Superior temporal gyrus (tissue), 1 donor: Measurements from ENCODE around the gene CSAD.

Experiments used
- DNase-seq: peaks from one replicate; pipeline ENCODE4 v3.0.0-alpha.2; 2016; ENCODE audit errors: extremely low spot score

The CSAD gene

DNA sequence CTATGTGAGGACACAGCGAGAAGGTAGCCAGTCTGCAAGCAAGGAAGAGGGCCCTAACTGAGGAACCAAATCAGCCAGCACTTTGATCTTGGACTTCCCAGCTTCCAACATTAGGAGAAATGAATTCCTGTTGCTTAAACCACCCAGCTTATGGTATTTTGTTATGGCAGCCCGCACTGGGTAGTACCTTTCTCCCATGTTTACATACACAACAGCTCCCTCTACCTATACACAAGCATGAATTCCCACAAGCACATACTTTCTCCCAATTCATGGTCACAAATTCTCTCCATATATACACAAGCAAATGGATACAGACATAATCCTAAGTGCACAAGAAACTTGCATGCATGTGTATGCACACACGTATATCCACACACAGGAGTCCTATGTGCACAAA, 19.0 kb upstream of the CSAD start:
- no peak for DNase-seq

DNA sequence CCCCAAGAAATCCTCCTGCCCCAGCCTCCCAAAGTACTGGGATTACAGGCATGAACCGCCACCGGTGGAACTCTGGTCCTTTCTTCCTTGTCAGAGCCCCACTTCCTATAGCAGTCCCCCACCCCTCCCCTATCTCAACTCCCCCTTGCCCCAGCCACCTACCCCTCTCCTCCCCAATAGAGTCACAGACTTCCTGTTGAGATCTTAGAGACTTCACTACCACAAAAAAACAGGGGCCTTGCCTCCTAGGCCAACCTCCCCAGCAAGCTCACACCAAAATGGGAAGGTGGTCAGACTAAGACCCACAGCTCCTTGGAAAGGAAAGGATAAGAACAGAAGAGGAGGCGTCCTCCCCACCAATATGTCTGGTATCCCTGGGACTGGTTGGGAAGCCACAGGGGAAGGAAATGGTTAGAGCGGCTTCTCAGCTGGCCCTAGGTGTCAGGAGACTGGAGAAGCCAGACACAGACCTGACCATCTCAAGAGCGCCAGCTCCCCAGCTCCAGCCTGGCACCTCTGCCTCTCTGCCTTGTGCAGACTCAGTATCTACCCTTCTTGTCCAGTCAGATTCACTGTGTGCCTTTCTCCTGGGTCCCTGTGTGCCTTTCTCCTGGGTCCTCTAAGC, 17.9 kb upstream of the CSAD start:
- DNase-seq: no peak

DNA sequence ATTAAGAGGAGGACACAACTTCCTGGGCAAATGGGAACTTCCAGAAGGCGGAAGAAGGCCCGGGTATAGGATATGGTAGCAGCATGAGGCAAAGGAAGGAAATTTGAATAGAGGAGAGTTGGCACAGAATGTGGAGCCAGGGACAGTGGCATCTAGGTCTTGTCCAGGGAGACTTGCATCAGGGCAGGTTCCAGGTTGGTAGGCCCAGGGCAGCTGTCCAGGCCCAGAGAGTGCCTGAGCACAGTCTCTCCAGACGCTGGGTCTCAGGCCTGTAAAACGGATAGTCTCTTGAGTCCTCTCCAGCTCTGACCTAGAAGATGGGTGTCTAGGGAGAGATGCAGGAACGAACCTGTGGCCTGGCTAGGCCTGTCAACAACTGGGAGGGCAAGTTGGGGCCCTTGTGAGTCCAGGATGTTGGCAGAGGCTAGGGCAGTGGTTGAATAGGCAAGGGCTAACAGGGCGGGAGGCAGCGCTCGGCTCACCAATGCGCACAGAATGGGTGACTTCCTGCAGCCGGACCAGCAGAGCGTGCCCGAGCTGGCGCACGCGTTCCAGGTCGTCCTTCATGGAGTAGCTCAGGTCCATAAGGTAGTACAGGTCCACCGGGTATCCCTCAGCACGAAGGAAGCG, 16.4 kb upstream of the CSAD start:
- DNase-seq: no peak

DNA sequence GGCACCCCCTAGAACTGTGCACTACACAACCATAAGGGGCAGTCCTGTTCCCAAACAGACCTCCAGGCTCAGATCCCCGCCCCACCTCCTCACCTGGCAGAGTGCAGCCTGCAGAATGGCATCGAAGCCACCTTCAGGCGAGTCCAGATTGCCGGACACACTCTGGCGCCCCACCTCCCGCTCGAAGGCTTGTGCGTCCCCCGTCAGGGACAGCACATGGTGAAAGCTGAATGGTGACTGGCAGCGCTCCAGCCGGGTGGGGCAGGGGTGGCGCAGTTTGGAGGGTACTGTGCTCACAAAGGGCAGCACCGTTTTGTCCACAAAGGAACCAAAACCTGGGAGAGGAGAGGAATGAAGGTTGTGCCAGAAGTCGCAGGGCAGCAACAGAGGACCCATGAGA, 15.8 kb upstream of the CSAD start:
- DNase-seq: no peak

DNA sequence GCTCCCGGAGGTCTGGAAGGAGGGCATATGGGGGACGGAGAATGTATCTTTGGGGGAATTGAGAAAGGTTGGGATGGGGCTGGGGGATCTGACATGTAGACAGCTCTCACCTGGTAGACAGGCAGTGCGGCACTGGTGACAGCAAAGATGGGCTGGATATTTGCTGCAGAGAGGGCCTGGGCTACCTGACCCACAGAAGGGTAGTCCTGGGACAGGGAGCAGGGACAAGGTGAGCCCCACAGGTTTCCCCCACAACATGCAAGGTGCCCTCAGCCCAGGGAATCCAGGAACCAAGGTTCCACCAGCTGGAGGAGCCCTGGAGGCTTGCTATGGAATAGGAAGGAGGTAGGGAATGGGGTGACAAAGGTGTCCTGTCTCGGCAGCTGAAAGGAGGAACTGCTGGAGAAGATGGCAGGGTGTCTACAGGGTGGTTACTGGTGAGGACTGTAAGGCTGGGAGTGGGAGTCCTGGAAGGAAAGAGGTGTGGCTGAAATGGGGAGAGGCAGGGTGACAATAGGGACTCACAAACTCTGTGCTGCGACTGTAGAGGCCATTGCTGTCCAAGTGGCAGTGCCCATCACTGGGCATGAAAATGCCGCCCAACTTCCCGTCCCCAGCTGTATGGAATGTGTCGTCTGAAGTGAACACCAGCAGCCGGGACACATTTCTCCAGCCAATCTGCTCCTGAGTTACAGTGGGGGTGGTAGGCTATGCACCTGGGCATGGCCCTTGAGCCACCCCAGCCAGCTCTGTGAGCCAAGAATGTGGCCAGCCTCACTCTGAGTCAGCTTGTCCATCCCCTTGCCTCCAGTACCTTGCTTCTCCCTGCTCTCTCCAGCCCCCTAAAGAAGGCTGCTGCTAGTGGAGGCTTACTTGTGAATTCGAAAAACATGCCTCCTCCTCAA, 15.0 kb upstream of the CSAD start:
- no peak for DNase-seq

DNA sequence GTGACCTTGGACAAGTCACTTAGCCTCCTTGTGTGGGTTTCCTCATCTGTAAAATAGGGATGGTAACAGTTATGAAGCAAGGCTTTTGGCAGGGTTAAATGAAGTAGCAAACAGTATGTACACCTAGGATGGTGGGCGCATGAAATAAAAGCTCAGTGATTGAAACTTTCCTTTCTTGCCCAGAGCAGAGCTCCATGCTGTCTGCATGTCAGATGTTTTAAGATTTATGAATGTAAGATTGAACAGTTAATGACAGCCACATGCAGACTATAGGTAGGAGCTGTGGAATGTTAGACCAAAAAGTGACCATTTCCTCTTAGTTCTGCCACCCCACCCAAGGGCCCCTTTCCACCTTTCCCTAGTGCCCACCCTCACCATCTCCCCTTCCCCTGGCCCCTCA, 14.2 kb upstream of the CSAD start:
- no peak for DNase-seq

DNA sequence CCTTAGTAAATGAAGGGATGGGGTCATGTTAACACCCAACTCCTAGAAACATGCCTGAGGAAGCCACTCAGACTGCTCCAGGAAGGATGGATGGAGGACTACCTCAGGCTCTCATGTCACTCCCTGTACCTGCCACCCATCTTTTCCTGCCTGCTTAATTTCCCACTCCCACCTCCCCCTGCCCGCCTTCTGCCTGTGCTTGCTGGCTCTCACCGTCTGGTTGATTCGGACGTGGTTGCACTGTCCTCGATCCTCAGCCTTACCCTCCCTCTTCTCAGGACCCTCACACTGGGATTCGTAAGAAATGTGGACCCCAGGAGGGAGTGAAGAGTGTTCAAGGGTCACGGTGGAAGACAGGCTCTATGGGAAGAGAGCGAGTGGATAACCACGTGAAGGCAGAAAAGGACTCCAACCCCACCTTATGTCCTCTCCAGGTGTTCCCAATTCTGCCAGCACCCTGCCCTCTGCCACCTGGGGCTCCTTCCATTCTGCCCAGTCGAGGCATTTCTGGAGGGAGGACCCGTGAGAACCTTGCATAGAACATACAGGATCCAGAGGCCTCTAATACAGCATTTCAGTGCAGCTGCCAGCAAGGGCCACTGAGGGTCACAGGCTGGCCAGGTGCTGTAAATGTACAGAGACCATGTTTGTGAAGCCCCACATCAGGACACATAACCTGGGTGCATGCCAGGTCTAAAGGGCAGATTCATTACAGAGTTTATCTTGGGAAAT, 13.4 kb upstream of the CSAD start:
- DNase-seq: no peak

DNA sequence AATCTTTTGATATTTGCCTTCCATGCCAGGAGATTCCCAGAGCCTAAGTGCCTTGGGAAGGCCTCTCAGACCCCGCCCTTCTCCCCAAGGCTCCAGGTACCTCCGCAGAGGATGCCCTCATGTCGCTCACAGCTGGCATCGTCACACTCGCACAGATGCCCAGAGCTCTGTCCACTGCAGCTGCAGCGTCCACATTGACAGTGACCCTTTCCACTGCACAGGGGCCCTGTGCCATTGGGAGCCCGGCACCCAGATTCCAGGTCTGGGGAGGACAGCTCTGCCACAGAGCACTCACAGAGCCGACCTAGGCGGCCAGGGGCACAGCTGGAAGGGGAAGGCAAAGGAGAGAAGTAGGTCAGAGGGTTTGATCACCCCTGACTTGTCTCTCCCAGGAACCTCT, 12.3 kb upstream of the CSAD start:
- no peak for DNase-seq

DNA sequence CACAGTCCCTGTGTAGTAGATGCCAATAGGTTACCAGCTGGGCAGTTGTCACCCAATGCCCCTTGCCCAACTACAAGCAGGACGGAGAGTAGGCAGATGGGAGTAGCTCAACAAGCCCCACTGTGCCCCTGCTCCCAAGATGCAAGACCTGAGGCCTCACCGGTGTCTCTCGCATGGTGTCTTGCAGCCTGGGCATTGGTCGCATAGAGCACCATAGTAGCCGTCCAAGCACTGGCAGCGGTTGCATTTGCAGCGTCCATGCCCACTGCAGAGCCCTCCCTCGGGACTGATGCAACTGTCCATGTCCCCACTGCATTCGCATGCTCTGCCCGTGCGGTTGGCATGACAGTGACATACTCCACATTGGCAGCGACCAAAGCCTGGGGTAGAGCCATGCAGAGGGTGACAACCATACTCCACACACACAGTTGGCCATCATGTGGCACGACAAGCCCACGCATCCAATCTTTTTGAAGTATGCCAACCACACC, 11.9 kb upstream of the CSAD start:
- DNase-seq: no peak

DNA sequence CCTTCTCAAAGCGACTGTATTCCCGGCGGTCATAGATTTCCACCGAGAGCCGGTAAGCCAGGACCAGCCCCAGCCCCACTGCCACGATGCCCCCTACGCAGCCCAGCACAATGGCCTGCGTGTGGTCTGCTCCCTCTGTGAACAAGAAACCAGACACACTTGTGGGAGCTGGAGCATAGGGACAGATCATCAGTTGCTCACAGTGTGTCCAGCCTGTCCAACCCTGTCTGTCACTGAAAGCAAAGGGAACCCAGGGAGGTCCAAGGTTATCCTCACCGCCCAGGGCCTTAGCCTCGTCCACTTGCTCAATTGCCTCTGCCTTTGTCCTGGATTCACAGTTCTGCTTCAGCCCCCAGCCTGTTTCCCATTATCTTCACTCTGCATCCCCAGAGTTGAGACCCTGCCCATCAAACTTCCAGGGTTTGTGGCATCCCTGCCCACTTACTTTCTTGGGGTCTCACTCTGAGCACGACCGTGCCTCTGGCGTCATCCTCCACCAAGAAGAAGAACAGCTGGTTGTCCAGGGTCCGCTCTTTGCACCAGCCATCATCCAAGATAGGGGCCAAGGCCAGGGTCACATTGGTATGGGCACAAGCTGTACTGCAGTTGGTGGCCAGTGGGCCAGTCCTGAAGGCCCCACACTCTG, 11.3 kb upstream of the CSAD start:
- DNase-seq: no peak

DNA sequence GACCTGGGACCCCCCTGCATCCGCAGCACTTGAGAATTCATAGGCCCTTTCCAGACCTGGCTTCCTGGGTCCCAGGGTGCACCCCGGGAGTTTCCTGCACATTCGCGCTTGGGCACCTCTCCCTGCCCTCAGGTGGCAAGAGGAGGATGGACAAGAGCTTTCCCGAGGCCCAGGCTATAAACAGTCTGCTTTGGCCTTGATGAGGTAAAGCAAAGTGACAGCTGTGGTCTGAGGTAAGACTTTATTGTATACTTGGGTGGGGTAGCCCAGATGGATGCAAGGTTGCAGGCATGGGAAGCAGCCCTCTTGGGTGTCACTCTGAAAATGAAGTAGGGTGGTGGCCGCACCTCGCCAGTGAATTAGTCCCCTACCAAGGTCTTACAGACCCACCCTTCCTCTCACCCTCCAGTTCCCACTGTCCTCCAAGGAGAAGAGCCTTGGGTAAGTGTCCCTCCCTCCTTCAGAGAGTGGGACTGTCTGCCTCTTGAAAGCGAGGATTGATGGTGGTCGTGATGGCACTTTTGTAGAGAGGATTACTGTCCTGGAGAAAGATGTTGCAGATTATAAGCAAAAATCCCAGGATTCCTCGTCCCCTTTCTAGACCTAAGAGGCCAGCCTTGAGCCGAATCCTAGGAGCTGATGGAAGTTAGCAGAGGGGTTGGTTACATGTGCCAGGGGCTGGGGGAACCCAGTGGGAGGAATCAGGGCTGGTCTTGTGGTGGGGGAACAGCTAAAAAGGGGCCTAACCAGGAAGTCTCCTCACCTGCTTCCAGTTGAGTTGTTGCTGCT, 10.6 kb upstream of the CSAD start:
- no peak for DNase-seq

DNA sequence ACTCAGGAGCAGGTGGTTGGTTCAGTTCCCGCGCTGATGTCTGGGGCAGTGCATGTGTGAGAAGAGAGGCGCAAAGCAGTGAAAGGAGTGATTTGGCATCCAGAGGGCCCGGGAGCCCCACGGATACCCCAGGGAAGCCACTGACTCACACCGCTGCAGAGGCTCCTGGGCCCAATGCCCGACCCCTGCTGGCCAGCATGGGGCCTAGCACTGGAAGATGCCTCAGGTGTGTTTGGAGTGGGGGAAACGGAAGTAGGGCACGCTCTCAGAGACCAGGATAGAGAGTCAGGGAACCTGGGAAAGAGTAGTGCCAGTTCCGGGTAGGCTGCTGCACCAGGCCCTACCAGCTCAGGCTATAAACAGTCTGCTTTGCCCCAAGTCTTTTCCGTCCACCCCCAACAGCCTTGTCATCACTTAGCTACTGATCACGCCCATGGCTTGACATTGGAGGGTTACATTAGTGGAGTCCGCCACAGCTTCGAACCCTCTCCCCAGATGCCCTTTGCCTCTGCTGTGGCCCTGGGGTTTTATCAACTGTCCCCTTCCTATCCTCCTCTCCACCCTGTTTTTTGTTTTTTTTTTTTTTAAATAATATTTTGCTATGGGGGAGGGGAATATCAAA, 9.5 kb upstream of the CSAD start:
- no peak for DNase-seq

DNA sequence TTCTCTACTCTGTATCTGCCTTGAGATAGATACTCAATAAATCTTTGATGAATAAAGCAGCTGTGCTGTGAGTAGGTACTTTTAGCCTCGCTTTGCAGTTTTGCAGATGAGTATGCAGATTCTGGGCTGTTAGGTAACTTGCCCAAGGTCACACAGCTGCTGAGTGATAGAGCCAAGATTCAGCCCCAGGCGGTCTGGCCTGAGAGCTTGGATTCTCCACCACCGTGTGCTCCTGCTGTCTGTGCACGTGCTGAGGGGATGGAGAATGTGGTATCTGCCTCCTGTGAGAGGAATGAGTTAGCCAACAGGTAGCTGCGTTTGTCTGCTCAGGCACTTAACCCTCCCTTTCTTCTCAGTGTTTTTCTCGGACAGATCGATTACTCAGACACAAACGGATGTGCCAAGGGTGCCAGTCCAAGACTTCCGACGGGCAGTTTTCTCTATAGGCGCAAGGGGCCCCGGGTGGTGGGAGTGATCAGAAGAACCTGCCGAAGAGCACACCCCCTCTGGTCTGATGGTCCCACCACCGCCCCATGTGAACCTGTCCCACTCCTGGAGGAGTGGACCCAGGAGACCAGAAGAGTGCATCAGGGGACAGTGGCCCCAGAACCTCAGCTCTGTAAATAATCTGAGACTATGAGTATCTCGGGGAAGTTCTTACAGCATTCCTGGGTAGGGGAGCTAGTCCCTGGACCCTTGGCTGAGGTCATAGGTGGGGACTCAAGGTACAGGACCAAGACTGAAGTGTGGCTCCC, 6.6 kb upstream of the CSAD start:
- DNase-seq: no peak

DNA sequence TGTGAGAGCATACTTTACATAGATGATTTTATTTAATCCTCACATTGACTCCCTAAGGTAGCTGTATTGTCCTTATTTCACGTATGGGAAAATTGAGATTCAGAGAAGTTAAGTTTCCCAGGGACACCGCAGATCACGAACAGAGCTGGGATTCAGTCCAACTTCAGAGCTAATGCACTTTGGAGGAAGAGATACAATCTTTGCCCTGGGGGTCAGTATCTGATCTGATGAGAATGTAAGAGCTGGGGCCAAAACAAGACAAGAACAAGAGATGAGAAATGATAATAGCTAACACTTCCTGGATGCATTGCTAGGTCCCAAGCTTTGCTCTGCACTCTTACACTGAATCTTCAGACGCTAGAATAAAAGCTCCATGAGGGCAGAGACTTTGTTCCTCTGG, 6.0 kb upstream of the CSAD start:
- DNase-seq: no peak

DNA sequence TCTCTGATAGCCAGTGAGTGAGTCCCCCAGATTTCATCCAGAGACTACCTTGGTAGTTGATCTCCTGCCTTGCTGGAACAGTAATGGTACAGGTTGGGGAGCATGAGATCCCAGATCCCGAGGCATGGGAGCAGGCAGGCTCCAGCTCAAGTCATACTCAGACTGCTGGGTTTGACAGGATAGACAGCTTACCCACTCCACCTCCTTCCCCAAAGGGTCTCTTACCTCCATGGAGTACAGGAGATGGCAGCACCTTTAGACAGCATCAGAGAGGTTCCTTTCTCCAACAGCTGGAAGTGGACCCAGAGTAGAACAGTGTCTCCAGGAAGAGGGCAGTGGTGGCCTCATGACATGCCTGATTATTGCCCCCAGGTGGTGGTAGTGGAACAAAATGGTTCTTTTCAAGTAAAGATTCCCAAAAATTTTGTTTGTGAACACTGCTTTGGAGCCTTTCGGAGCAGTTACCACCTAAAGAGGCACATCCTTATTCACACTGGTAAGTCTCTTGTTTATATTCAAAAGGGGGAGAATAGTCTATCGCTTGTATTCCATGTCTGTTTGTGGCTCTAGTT, 4.9 kb upstream of the CSAD start:
- DNase-seq: no peak

DNA sequence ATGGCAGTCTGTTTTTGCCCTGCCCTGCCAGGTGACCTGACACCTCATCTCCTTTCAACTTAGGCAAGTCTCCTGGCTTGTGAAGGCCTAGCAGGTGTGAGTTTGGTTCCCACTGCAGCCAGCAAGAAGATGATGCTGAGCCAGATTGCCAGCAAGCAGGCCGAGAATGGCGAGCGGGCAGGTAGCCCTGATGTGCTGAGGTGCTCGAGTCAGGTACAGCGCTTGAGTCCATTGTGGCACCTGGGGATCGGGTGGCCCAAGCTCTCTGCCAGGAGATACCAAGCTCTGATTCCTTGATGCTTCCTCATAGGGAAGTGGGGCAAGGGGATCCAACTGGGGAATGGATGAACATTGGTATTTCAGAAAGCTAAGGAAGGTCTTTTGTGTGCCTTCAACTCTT, 4.1 kb upstream of the CSAD start:
- DNase-seq: no peak

DNA sequence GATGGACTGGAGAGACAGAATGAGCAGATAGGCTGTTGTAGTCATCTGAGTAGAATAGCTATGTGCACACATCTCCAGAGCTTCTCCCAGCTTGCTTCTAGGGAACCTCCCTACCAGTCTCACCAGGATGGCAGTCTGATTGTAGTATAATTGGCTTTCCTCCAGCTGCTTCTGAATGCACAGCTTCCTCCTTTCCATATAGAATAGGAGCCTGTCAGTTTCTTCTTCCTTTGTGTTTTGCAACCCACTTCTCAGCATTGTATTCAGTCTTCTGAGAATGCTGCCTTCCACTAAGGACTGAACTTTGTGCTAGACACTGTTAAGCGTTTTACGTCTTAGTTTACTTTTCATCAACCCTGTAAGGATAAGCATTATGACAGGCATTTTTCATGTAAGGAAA, 2.2 kb upstream of the CSAD start:
- peak; percentile 24 for DNase-seq

DNA sequence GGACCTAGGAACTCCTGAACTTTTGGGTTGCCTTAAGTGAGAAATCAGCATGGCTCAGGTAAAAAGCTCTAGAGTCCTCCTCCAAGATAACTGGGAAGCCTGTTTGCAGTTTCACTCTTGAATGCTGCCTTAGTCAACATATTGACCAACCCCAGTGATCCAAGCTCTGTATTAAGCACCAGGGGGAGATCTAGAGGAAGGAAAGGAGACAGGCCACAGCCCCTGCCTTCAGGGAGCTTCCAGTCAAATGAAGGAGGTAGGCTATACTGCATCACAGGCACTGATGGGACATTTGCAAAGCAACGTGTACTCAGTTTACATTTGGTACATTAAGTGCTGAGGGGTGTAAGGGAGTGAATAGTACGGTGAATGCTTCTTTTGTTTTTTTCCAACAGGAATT, 1.2 kb upstream of the CSAD start:
- DNase-seq: no peak

DNA sequence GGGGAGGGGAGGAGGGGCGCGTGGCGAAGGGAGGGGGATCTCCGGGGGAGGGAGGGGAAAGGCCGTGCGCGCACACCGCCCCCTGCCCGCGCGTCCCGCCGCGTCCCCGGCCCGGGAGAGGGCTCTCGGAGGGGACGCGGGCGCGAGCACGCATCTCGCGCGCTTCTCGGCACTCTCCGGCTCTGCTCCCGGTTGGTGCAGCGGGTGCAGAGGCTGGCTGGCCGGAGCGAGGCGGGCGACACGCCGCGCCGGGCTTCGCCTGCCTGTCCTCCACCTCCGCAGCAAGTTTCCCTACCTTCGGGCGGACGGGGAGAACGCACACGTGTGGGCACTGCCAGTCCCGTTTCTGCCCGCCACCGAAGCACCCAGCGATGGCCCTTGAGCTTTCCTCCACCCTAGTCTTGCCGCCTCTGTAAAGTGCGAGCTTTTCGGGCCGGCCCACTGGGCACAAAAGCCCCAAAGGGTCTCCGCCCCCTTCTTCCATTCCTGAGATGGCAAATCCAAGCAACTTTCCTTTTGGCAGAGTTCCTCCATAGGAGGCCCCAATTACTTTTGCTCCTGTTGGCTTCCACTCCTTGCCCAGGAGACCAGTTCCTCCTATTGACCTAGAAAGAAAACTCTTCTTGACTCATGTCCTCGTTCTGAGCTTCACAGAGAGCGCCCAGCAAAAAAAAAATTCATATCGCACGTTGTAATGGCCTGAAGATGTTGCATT, 363 bp upstream of the CSAD start:
- peak; percentile 52 for DNase-seq
